Endothelial cell of umbilical vein (primary cell): ENCODE measurements around the gene COL28A1. TPM values are rescaled to one million over a fixed set of nuclear protein-coding genes. Genes with fewer than 3 reads are reported as not detected.

Source experiments
- BruUV-seq: library from RNA; stranded (reverse); fragments of 400-500 nt; replicated peaks from 2 replicates; lab custom pipeline; 2021; lab: Mats Ljungman, UMichigan
- CTCF ChIA-PET: fragments of 300-600, 350-600 bp; sonication (Branson Sonifier 250); formaldehyde crosslinking; loops from one replicate; lab custom pipeline; 2021; ENCODE audit warnings: antibody characterized with exemption, inconsistent platforms; lab: Charles Lee
- POLR2A ChIA-PET: fragments of 300-600, 350-600 bp; sonication (Branson Sonifier 250); formaldehyde crosslinking; loops from one replicate; lab custom pipeline; 2021; ENCODE audit warnings: antibody characterized with exemption, inconsistent platforms; lab: Charles Lee
- DNase-seq: peaks from one replicate; pipeline ENCODE4 v3.0.0-alpha.2; 2011; ENCODE audit warnings: low read depth, low spot score
- FAIRE-seq: peaks from 2 replicates; lab custom pipeline; 2011; peaks lifted over from hg19 to GRCh38; lab: Jason Lieb, UNC
- H2AFZ ChIP-seq: 2 replicates; pipeline ENCODE4 v1.6.0; 2012; ENCODE audit warnings: low read depth, low read length, control low read depth, inconsistent platforms
- H3K27ac ChIP-seq: 2 replicates; pipeline ENCODE4 v1.5.1; 2011; ENCODE audit warnings: low read depth, mild to moderate bottlenecking, control low read depth, low read length, moderate library complexity; ENCODE audit not compliant: insufficient read depth
- H3K27me3 ChIP-seq, 2 experiments: 2 replicates each; pipeline versions ENCODE4 v1.6.0 to v1.6.1; 2011; ENCODE audit warnings: low read length in 2 of 2, mixed read lengths in 1 of 2; ENCODE audit not compliant: control insufficient read depth in 2 of 2, insufficient read depth in 2 of 2
- H3K36me3 ChIP-seq, 2 experiments: 2 replicates in 1 of 2; 3 replicates in 1 of 2; pipeline ENCODE4 v1.5.1; 2011; ENCODE audit warnings: low read length in 2 of 2, mild to moderate bottlenecking in 1 of 2, moderate library complexity in 1 of 2; ENCODE audit not compliant: control insufficient read depth in 2 of 2, insufficient read depth in 2 of 2; ENCODE audit errors: extremely low read depth in 1 of 2
- H3K4me1 ChIP-seq: 3 replicates; pipeline ENCODE4 v1.5.1; 2011; ENCODE audit warnings: mild to moderate bottlenecking, low read length; ENCODE audit not compliant: control insufficient read depth, insufficient read depth; ENCODE audit errors: extremely low read depth
- H3K4me2 ChIP-seq: 2 replicates; pipeline ENCODE4 v1.6.1; 2011; ENCODE audit warnings: low read length, control low read depth, mixed read lengths; ENCODE audit not compliant: insufficient read depth
- H3K4me3 ChIP-seq, 3 experiments: fragments of 200-600 bp in 1 of 3; sonication (generic), shearing (Covaris generic) in 1 of 3; replicated peaks in 1 of 3; 2 replicates each; pipeline ENCODE4 v1.5.1; 2011 to 2016; ENCODE audit warnings: control low read depth in 3 of 3, low read length in 3 of 3, mild to moderate bottlenecking in 2 of 3, inconsistent platforms in 1 of 3, low read depth in 1 of 3, moderate library complexity in 1 of 3; ENCODE audit not compliant: insufficient read depth in 1 of 3
- H3K79me2 ChIP-seq: 2 replicates; pipeline ENCODE4 v1.6.0; 2012; ENCODE audit warnings: low read length, inconsistent platforms; ENCODE audit not compliant: control insufficient read depth, insufficient read depth
- H3K9ac ChIP-seq: replicated peaks from 2 replicates; pipeline ENCODE3; 2011; ENCODE audit warnings: low read length, control low read depth; ENCODE audit not compliant: insufficient read depth; ENCODE audit errors: extremely low read depth
- H3K9me1 ChIP-seq: replicated peaks from 3 replicates; pipeline ENCODE4 v1.6.0; 2011; ENCODE audit warnings: mild to moderate bottlenecking, low read length; ENCODE audit not compliant: control insufficient read depth, insufficient read depth; ENCODE audit errors: extremely low read depth
- H3K9me3 ChIP-seq: replicated peaks from 2 replicates; pipeline ENCODE4 v1.5.1; 2012; ENCODE audit warnings: low read length, inconsistent platforms; ENCODE audit not compliant: control insufficient read depth, insufficient read depth
- H4K20me1 ChIP-seq: replicated peaks from 2 replicates; pipeline ENCODE3; 2011; ENCODE audit warnings: mild to moderate bottlenecking, low read length; ENCODE audit not compliant: control insufficient read depth, insufficient read depth; ENCODE audit errors: extremely low read depth
- EZH2 ChIP-seq: IDR thresholded peaks from 2 replicates; pipeline ENCODE4 v1.6.1; 2012; ENCODE audit warnings: borderline replicate concordance, low read depth, mild to moderate bottlenecking, moderate library complexity, low read length, inconsistent platforms; ENCODE audit not compliant: severe bottlenecking
- MYC ChIP-seq: IDR thresholded peaks from one replicate; pipeline ENCODE4 v1.6.1; 2011; ENCODE audit warnings: mild to moderate bottlenecking, low read depth, low read length
- POLR2A ChIP-seq: IDR thresholded peaks from 2 replicates; pipeline ENCODE4 v1.6.1; 2012; ENCODE audit warnings: low read depth, mild to moderate bottlenecking, control low read depth, low read length
- POLR2AphosphoS5 ChIP-seq: IDR thresholded peaks from 2 replicates; pipeline ENCODE4 v1.6.1; 2012; ENCODE audit warnings: low read depth, mild to moderate bottlenecking, control low read depth, low read length, moderate library complexity; ENCODE audit not compliant: insufficient read depth
- dilution Hi-C: fragments of 300-500 bp; cut with MboI; formaldehyde crosslinking; loops from one replicate; pipeline ENCODE4 v1.15.0; 2019; ENCODE audit warnings: low sequenced_read_pairs; ENCODE audit not compliant: extremely low pct_ligation_motif_present
- intact Hi-C: fragments of 100-400 bp; cut with micrococcal nuclease; formaldehyde crosslinking; loops from one replicate; pipeline ENCODE4 v1.10.0; 2022
- polyA plus RNA-seq, 4 experiments: library from polyadenylated mRNA; depleted of rRNA in 3 of 4; stranded (reverse) in 3 of 4; unstranded in 1 of 4; fragments of >200 nt; gene quantifications; 2 replicates each; pipeline versions ENCODE4 v1.2.1 to v1.2.3, GENCODE V29; 2011 to 2012; ENCODE audit warnings: missing spikeins in 1 of 4
- total RNA-seq: library from RNA; stranded (reverse); gene quantifications from 2 replicates; pipeline ENCODE4 v1.2.3, GENCODE V29; 2021
- TF ChIP-seq, protein P1 (sequence below): IDR thresholded peaks from 2 replicates; pipeline ENCODE4 v1.6.1; 2011; ENCODE audit not compliant: insufficient read depth, insufficient read length
- TF ChIP-seq, protein P2 (sequence below), 2 donors: IDR thresholded peaks; 1 replicate in 1 of 2; 2 replicates in 1 of 2; pipeline ENCODE4 v1.5.1; 2011; ENCODE audit warnings: low read length in 2 of 2, mild to moderate bottlenecking in 2 of 2, moderate library complexity in 2 of 2, control low read depth in 1 of 2, inconsistent platforms in 1 of 2, low read depth in 1 of 2; ENCODE audit not compliant: insufficient read depth in 1 of 2; ENCODE audit errors: extremely low read depth in 1 of 2

The COL28A1 gene
- total and polyA plus RNA-seq, 2 donors (not counting 3 experiments of a cell fraction or from before 2014, with no cell fraction given) = not detected

DNA sequence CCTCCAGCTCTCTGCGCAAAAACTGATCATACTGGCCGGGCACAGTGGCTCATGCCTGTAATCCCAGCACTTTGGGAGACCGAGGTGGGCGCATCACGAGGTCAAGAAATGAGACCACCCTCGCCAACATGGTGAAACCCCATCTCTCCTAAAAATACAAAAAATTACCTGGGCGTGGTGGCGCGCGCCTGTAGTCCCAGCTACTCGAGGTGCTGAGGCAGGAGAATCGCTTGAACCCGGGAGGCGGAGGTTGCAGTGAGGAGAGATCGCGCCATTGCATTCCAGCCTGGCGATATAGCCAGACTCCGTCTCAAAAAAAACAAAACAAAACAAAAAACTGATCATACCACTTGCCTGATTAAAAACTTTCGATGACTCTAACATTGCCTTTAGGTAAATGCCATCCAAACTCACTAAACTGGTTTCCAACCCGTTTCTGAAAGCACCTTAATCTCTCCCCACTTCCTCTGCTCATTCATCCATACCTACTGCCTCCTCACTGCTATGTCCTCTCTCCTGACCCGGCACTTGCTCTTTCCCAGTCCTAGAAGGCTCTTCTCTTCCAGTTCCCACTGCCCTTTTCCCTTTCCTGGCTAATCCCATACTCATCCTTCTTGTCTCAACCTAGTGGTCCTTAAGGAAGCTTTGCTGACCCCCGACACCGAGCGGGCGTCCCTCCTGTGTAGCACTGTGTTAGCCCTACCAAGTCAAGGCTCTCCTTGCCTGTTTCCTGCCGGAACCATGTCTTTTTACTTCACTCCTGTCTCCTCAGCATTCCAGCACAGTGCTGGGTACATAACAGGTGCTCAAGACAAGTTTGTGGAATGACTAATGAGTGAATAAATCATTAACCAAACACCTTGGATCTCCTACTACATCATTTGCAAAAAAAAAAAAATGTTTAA is 30.3 kb upstream of the COL28A1 start:
- POLR2A ChIA-PET = no interaction called here
- intact Hi-C loops (no loop called here), dilution Hi-C loops (no loop called here)
- Histone ChIP-seq H3K9ac (peak overlapping the region; percentile 80), H3K4me2 (peak overlapping the region; percentile 61), H3K27me3 (no peaks in the 10 kb centered on the region), H3K79me2 (peaks cover 33% of the 10 kb centered on the region), H3K9me1 (no peaks in the 10 kb centered on the region), H3K4me1 (peaks cover 10% of the 10 kb centered on the region), H3K9me3 (no peaks in the 10 kb centered on the region), H3K4me3 (peak overlapping the region; percentile 86 to 95 (median 91)), H4K20me1 (no peaks in the 10 kb centered on the region), H3K27ac (no peak overlapping the region), H2AFZ (peak overlapping the region; percentile 68), H3K36me3 (no peaks in the 10 kb centered on the region)
- BruUV-seq = no TSS peak
- DNase-seq (no peak), FAIRE-seq (no peak)
- CTCF ChIA-PET = no interaction called here
- TF ChIP-seq POLR2A (no peak), POLR2AphosphoS5 (no peak), EZH2 (no peak)
- TF ChIP-seq, protein P1, sequence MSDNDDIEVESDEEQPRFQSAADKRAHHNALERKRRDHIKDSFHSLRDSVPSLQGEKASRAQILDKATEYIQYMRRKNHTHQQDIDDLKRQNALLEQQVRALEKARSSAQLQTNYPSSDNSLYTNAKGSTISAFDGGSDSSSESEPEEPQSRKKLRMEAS = no peak

DNA sequence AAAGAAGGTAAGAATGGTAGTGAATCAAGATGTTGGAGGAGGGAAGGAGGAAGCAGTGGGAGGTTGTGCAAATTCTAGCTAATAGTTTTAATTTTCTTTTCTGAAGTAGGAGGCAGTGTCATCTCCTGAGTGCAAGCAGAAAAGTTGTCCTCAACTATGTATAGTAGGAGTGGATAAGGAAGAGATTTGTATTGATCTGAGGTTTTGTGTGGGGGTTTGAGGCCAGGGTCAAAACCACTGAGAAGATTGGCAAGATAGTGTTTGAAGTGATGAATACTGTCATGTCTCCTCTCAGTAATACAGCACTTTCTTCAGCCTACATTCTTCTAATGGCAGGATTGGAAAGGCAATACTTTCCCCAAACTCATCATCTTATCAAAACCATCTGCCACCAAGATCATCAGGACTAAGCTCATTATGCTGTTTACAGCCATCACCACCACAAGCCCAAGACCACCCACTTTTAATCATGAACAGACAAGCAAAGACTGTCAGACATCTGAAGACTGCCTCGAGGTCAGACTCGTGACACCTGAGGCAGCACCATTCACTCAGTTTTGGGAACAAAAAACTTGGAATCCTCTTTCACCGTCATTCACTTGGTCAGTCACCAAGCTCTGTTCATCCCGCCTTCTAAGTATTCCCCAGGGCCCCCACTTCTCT is 29.5 kb upstream of the COL28A1 start:
- CTCF ChIA-PET = interaction anchor here (0.6 to 1.1 kb wide), 4 partner anchors 140 to 632 kb away, joined by 3 to 4 read pairs (median 4); no protein-coding TSS in a partner anchor
- FAIRE-seq (no peak), DNase-seq (no peak)
- H4K20me1 ChIP-seq = no peaks in the 10 kb centered on the region
- H3K27ac ChIP-seq = no peak overlapping the region
- no peaks in the 10 kb centered on the region for H3K9me1 ChIP-seq
- H3K79me2 ChIP-seq = peaks cover 27% of the 10 kb centered on the region
- H3K9me3 ChIP-seq = no peaks in the 10 kb centered on the region
- BruUV-seq = no TSS peak
- dilution Hi-C loops = no loop called here
- TF ChIP-seq EZH2 = no peak
- TF ChIP-seq, protein P1 = no peak
- TF ChIP-seq MYC = no peak
- TF ChIP-seq, protein P2, sequence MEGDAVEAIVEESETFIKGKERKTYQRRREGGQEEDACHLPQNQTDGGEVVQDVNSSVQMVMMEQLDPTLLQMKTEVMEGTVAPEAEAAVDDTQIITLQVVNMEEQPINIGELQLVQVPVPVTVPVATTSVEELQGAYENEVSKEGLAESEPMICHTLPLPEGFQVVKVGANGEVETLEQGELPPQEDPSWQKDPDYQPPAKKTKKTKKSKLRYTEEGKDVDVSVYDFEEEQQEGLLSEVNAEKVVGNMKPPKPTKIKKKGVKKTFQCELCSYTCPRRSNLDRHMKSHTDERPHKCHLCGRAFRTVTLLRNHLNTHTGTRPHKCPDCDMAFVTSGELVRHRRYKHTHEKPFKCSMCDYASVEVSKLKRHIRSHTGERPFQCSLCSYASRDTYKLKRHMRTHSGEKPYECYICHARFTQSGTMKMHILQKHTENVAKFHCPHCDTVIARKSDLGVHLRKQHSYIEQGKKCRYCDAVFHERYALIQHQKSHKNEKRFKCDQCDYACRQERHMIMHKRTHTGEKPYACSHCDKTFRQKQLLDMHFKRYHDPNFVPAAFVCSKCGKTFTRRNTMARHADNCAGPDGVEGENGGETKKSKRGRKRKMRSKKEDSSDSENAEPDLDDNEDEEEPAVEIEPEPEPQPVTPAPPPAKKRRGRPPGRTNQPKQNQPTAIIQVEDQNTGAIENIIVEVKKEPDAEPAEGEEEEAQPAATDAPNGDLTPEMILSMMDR (IDR thresholded peaks at IDR 0.05; ENCODE audit: extremely low read depth in 1 of 2, insufficient read depth in 1 of 2, low read depth in 1 of 2, low read length in 2 of 2) = no peak
- no peaks in the 10 kb centered on the region for H3K27me3 ChIP-seq
- H3K4me1 ChIP-seq = peaks cover 10% of the 10 kb centered on the region
- no peak overlapping the region for H3K4me2 ChIP-seq
- H3K4me3 ChIP-seq = no peak overlapping the region
- H2AFZ ChIP-seq = no peak overlapping the region
- POLR2A ChIA-PET = no interaction called here
- intact Hi-C loops = no loop called here
- H3K9ac ChIP-seq = no peak overlapping the region
- no peaks in the 10 kb centered on the region for H3K36me3 ChIP-seq
